Effector CD8-positive, alpha-beta T cell (primary cell): ENCODE measurements around the gene SFTPD.
"Not testable (repeated sequence)": the region's sequence is repeated elsewhere in the genome, so short reads cannot be mapped to it uniquely, and the experiment has no call there.

Experiments
- DNase-seq: peaks from one replicate; lab custom pipeline; 2025; lab: John Stamatoyannopoulos, UW

Gene SFTPD

GRCh38 chr10:79925614-79926013 is 23.3 kb downstream of the SFTPD start:
- no peak for DNase-seq

GRCh38 chr10:79923669-79924068 is 25.2 kb downstream of the SFTPD start:
- no peak for DNase-seq

- DNase-seq: no peak
Measured at GRCh38 chr10:79923145-79923544, 25.8 kb downstream of the SFTPD start.

- DNase-seq: not testable (repeated sequence)
Measured at GRCh38 chr10:79922011-79922412, 26.9 kb downstream of the SFTPD start.

GRCh38 chr10:79915838-79916237 is 33.1 kb downstream of the SFTPD start:
- not testable (repeated sequence) for DNase-seq

GRCh38 chr10:79914512-79914911 is 34.4 kb downstream of the SFTPD start:
- not testable (repeated sequence) for DNase-seq

- no peak for DNase-seq
Measured at GRCh38 chr10:79910836-79911235, 38.1 kb downstream of the SFTPD start.

GRCh38 chr10:79910344-79910743 is 38.6 kb downstream of the SFTPD start:
- DNase-seq: no peak

GRCh38 chr10:79905322-79906314 is 43.3 kb downstream of the SFTPD start:
- DNase-seq: no peak

- no peak for DNase-seq
Measured at GRCh38 chr10:79904671-79905321, 44.1 kb downstream of the SFTPD start.

- DNase-seq: not testable (repeated sequence)
Measured at GRCh38 chr10:79901571-79901970, 47.3 kb downstream of the SFTPD start.

- no peak for DNase-seq
Measured at GRCh38 chr10:79898597-79899325, 50.1 kb downstream of the SFTPD start.

GRCh38 chr10:79892896-79893295 is 56.0 kb downstream of the SFTPD start:
- DNase-seq: not testable (repeated sequence)

GRCh38 chr10:79890469-79890868 is 58.4 kb downstream of the SFTPD start:
- no peak for DNase-seq

GRCh38 chr10:79888984-79889383 is 59.9 kb downstream of the SFTPD start:
- DNase-seq: not testable (repeated sequence)
